ENCODE measurements around the gene YOD1. TPM values are rescaled to one million over a fixed set of nuclear protein-coding genes. Genes with fewer than 3 reads are reported as not detected.

Gene YOD1
- total and polyA plus RNA-seq, 2 donors (not counting 3 experiments of a cell fraction or from before 2014, with no cell fraction given), result 1.2 to 5.9 TPM

DNA sequence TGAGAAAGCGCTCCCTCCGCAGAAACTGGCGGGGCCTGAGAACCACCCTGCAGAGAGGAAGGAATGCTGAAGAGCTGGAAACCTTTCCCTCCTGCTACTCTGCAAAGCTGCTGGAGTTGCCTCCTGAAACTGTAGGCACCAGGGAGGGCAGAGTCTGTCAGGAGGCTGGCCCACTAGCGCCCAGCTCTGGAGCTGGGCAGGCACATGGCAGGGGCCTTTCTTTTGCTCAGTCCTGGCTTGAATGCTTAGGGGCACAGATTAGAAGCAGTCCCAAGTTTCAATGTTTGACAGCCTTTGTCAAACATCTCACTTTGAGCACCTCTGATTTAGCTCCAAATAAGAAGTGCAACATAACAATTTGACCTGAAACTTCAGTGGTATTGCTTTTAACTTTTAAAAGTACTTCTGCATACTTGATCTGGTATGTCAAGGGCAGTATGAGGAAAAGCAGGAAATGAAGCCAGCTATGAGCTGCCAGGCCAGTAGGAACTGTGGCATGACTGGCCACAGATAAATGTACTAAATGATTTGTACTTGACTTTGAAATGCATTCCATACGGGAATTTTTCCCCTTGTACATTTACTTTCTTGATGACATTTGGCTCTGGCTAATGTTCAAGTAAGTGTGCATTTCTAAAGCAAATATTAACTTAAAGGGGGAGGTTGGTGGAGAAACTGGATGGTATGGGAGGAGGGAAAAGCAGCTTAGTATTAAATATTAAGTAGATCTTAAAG is 25.7 kb downstream of the YOD1 start:
- Histone ChIP-seq H3K27me3 (ENCODE audit: control insufficient read depth in 2 of 2, insufficient read depth in 2 of 2, low read length in 2 of 2) (no peaks in the 10 kb centered on the region), H3K27ac (ENCODE audit: insufficient read depth, low read depth, low read length) (no peak overlapping the region), H3K36me3 (ENCODE audit: control insufficient read depth in 2 of 2, extremely low read depth in 1 of 2, insufficient read depth in 2 of 2, low read length in 2 of 2) (no peaks in the 10 kb centered on the region), H3K4me1 (ENCODE audit: control insufficient read depth, extremely low read depth, insufficient read depth, low read length) (no peaks in the 10 kb centered on the region), H3K79me2 (ENCODE audit: control insufficient read depth, insufficient read depth, low read length) (no peaks in the 10 kb centered on the region), H3K4me2 (ENCODE audit: insufficient read depth, low read length) (no peak overlapping the region), H3K9me3 (replicated peaks; ENCODE audit: control insufficient read depth, insufficient read depth, low read length) (no peaks in the 10 kb centered on the region), H3K9me1 (replicated peaks; ENCODE audit: control insufficient read depth, extremely low read depth, insufficient read depth, low read length) (no peaks in the 10 kb centered on the region), H3K4me3 (replicated peaks in 1 of 3; ENCODE audit: insufficient read depth in 1 of 3, low read depth in 1 of 3, low read length in 3 of 3) (no peak overlapping the region), H3K9ac (replicated peaks; ENCODE audit: extremely low read depth, insufficient read depth, low read length) (no peak overlapping the region), H2AFZ (ENCODE audit: low read depth, low read length) (no peak overlapping the region), H4K20me1 (replicated peaks; ENCODE audit: control insufficient read depth, extremely low read depth, insufficient read depth, low read length) (no peaks in the 10 kb centered on the region)
- no TSS peak for BruUV-seq (replicated peaks)
- intact Hi-C loops (cut with micrococcal nuclease), result no loop called here
- dilution Hi-C loops (cut with MboI; ENCODE audit: extremely low pct_ligation_motif_present, low sequenced_read_pairs), result no loop called here
- TF ChIP-seq POLR2A (IDR thresholded peaks at IDR 0.05; ENCODE audit: low read depth, low read length) (no peak), GATA2 (IDR thresholded peaks at IDR 0.05; ENCODE audit: insufficient read depth, insufficient read length, low read depth, low read length) (no peak)
- FAIRE-seq (no peak), DNase-seq (ENCODE audit: low read depth, low spot score) (peak; percentile 11)
- POLR2A ChIA-PET, result no interaction called here
- CTCF ChIA-PET, result interaction anchor here (0.9 kb wide), 1 partner anchor 43 kb away, joined by 3 read pairs; no protein-coding TSS in a partner anchor

DNA sequence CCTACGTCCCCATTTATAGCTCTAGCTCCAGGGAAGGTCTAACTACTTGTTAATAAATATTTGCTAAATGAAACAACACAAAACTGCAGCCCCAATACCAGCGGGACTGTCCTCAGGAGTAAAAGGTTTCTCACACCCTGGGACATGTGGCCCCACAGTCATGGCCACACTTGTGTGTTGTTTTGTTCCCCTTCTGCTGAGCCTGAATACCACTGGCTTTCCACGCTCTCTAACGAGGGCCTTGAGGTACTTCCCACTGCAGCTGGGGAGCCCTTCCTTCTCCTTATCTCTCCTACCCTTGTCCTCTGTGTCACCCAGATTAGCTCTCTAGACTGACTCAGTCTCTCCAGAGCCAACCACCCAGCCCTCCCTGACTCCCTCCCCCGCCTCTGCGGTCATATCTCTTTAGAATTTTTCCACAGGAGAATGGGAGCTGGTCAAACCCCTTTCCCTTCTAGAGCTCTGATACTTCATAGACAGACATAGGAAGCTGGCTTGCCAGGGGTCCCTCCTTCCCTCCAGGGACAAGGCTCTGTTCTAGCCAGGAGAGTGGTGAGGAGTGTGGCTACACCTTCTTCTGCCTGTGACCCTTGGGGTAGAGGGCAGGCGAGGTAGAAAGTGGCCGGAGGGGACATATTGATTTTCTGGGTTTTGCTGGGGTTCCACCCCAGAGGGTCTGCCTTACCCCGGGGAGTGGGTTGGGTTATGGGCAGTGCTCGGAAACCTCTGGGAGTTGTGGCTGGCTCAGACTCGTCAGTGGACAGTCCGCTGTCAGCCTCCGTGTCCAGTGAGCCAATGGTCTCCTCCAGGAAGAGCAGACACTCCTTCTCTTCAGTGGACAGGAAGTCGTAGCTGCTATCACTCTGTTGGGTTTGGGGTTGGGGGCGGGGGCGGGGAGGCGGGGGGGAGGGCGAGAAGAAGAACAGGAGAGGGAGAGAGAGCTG is 26.5 kb downstream of the YOD1 start:
- Histone ChIP-seq H3K36me3 (ENCODE audit: control insufficient read depth in 2 of 2, extremely low read depth in 1 of 2, insufficient read depth in 2 of 2, low read length in 2 of 2) (no peaks in the 10 kb centered on the region), H3K9ac (replicated peaks; ENCODE audit: extremely low read depth, insufficient read depth, low read length) (no peak overlapping the region), H3K4me2 (ENCODE audit: insufficient read depth, low read length) (no peak overlapping the region), H4K20me1 (replicated peaks; ENCODE audit: control insufficient read depth, extremely low read depth, insufficient read depth, low read length) (no peaks in the 10 kb centered on the region), H3K4me1 (ENCODE audit: control insufficient read depth, extremely low read depth, insufficient read depth, low read length) (no peaks in the 10 kb centered on the region), H3K9me1 (replicated peaks; ENCODE audit: control insufficient read depth, extremely low read depth, insufficient read depth, low read length) (no peaks in the 10 kb centered on the region), H3K27ac (ENCODE audit: insufficient read depth, low read depth, low read length) (no peak overlapping the region), H3K27me3 (ENCODE audit: control insufficient read depth in 2 of 2, insufficient read depth in 2 of 2, low read length in 2 of 2) (no peaks in the 10 kb centered on the region), H3K79me2 (ENCODE audit: control insufficient read depth, insufficient read depth, low read length) (no peaks in the 10 kb centered on the region), H2AFZ (ENCODE audit: low read depth, low read length) (no peak overlapping the region), H3K4me3 (replicated peaks in 1 of 3; ENCODE audit: insufficient read depth in 1 of 3, low read depth in 1 of 3, low read length in 3 of 3) (no peak overlapping the region), H3K9me3 (replicated peaks; ENCODE audit: control insufficient read depth, insufficient read depth, low read length) (no peaks in the 10 kb centered on the region)
- ChIA-PET POLR2A (no interaction called here), CTCF (interaction anchor here (0.7 to 1.3 kb wide), 2 partner anchors 18 to 25 kb away, joined by 3 read pairs; no protein-coding TSS in a partner anchor)
- TF ChIP-seq, protein P1, sequence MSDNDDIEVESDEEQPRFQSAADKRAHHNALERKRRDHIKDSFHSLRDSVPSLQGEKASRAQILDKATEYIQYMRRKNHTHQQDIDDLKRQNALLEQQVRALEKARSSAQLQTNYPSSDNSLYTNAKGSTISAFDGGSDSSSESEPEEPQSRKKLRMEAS (IDR thresholded peaks at IDR 0.05; ENCODE audit: insufficient read depth, insufficient read length), result no peak
- TF ChIP-seq EZH2 (IDR thresholded peaks at IDR 0.05; ENCODE audit: borderline replicate concordance, low read depth, low read length, severe bottlenecking) (no peak), POLR2A (IDR thresholded peaks at IDR 0.05; ENCODE audit: low read depth, low read length) (no peak), MYC (IDR thresholded peaks at IDR 0.05; ENCODE audit: low read depth, low read length) (no peak), GATA2 (IDR thresholded peaks at IDR 0.05; ENCODE audit: insufficient read depth, insufficient read length, low read depth, low read length) (no peak), JUN (IDR thresholded peaks at IDR 0.05; ENCODE audit: borderline replicate concordance, insufficient read depth, insufficient read length, low read depth) (no peak), POLR2AphosphoS5 (IDR thresholded peaks at IDR 0.05; ENCODE audit: insufficient read depth, low read depth, low read length) (no peak), FOS (IDR thresholded peaks at IDR 0.05; ENCODE audit: borderline replicate concordance, insufficient read depth, low read length) (no peak)
- TF ChIP-seq, protein P2, sequence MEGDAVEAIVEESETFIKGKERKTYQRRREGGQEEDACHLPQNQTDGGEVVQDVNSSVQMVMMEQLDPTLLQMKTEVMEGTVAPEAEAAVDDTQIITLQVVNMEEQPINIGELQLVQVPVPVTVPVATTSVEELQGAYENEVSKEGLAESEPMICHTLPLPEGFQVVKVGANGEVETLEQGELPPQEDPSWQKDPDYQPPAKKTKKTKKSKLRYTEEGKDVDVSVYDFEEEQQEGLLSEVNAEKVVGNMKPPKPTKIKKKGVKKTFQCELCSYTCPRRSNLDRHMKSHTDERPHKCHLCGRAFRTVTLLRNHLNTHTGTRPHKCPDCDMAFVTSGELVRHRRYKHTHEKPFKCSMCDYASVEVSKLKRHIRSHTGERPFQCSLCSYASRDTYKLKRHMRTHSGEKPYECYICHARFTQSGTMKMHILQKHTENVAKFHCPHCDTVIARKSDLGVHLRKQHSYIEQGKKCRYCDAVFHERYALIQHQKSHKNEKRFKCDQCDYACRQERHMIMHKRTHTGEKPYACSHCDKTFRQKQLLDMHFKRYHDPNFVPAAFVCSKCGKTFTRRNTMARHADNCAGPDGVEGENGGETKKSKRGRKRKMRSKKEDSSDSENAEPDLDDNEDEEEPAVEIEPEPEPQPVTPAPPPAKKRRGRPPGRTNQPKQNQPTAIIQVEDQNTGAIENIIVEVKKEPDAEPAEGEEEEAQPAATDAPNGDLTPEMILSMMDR (IDR thresholded peaks at IDR 0.05; ENCODE audit: extremely low read depth in 1 of 2, insufficient read depth in 1 of 2, low read depth in 1 of 2, low read length in 2 of 2), result no peak
- no TSS peak for BruUV-seq (replicated peaks)
- dilution Hi-C loops (cut with MboI; ENCODE audit: extremely low pct_ligation_motif_present, low sequenced_read_pairs) (no loop called here), intact Hi-C loops (cut with micrococcal nuclease) (no loop called here)
- no peak for FAIRE-seq
- DNase-seq (ENCODE audit: low read depth, low spot score), result no peak
